ENCODE data around the gene NCAPD2.
"Not testable (repeated sequence)": the region's sequence is repeated elsewhere in the genome, so short reads cannot be mapped to it uniquely, and the experiment has no call there.

NCAPD2 gene

DNA sequence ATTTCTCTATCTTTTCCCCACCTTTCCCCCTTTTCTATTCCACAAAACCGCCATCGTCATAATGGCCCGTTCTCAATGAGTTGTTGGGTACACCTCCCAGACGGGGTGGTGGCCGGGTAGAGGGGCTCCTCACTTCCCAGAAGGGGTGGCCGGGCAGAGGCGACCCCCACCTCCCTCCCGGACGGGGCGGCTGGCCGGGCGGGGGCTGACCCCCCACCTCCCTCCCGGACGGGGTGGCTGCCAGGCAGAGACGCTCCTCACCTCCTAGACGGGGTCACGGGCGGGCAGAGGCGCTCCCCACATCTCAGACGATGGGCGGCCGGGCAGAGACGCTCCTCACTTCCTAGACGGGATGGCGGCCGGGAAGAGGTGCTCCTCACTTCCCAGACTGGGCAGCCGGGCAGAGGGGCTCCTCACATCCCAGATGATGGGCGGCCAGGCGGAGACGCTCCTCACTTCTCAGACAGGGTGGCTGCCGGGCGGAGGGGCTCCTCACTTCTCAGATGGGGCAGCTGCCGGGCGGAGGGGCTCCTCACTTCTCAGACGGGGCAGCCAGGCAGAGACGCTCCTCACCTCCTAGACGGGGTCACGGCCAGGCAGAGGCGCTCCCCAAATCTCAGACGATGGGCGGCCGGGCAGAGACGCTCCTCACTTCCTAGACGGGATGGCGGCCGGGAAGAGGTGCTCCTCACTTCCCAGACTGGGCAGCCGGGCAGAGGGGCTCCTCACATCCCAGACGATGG is 18.5 kb upstream of the NCAPD2 start:
- peaks cover 18% of the 10 kb centered on the region for H3K4me1 ChIP-seq (ENCODE audit: control insufficient read depth, insufficient read depth, low read length, unreplicated experiment)
- not testable (repeated sequence) for H3K36me3 ChIP-seq (ENCODE audit: insufficient read depth, low read length); H2AFZ ChIP-seq (ENCODE audit: low read length, unreplicated experiment); H3K27ac ChIP-seq (ENCODE audit: low read depth, low read length); H3K79me2 ChIP-seq (ENCODE audit: control insufficient read depth, insufficient read depth, low read length, unreplicated experiment); H3K4me3 ChIP-seq (ENCODE audit: low read depth, low read length); H3K27me3 ChIP-seq (ENCODE audit: insufficient read depth, low read length)

DNA sequence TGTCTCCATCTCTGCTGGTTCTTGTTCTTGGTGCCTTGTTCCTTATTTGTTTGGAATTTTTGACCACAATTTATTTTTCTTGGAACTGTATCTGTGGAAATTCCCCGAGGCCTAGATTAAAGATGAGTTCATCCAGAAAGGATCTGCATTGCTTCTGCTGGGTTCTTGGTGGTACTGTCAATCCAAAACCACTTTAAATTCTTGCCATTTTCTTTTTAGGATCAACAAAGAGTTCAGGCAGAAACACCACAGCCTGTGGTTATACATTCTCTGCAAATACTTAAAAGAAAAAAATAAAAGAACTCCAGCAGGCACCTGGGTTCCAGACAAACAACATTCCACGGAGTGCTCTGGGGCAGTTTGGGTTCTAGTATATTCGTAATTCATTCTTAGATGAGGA is 17.4 kb upstream of the NCAPD2 start:
- H3K27me3 ChIP-seq (ENCODE audit: insufficient read depth, low read length) = no peaks in the 10 kb centered on the region
- H3K4me1 ChIP-seq (ENCODE audit: control insufficient read depth, insufficient read depth, low read length, unreplicated experiment) = peaks cover 14% of the 10 kb centered on the region
- no peaks in the 10 kb centered on the region for H3K36me3 ChIP-seq (ENCODE audit: insufficient read depth, low read length)
- no peak overlapping the region for H3K4me3 ChIP-seq (ENCODE audit: low read depth, low read length)
- H3K79me2 ChIP-seq (ENCODE audit: control insufficient read depth, insufficient read depth, low read length, unreplicated experiment) = no peaks in the 10 kb centered on the region
- 0 out of 2 replicates have a peak overlapping the region, but pooled peaks have one; percentile 15 for H3K27ac ChIP-seq (ENCODE audit: low read depth, low read length)
- peak overlapping the region; percentile 35 for H2AFZ ChIP-seq (ENCODE audit: low read length, unreplicated experiment)

GRCh38 chr12:6477601-6478377 is 16.1 kb upstream of the NCAPD2 start:
- H3K4me3 ChIP-seq (ENCODE audit: low read depth, low read length); H3K36me3 ChIP-seq (ENCODE audit: insufficient read depth, low read length); H3K4me1 ChIP-seq (ENCODE audit: control insufficient read depth, insufficient read depth, low read length, unreplicated experiment); H3K27me3 ChIP-seq (ENCODE audit: insufficient read depth, low read length); H3K79me2 ChIP-seq (ENCODE audit: control insufficient read depth, insufficient read depth, low read length, unreplicated experiment); H2AFZ ChIP-seq (ENCODE audit: low read length, unreplicated experiment); H3K27ac ChIP-seq (ENCODE audit: low read depth, low read length): not testable (repeated sequence)

DNA sequence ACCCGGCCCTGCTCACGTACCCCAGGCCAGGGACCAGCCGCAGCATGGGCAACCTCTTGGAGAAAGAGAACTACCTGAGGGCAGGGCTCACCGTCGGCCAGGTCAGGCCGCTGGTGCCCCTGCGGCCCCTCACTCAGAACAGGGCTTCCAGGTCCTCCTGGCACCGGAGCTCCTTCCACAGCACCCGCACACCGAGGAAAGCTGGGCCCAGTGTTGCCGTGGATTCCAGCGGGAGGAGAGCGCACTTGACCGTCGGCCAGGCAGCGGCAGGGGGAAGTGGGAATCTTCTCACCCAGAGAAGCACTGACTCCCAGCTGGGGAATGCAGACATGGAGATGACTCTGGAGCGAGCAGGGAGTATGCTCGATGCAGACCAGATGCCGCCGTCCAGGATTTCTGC is 15.5 kb upstream of the NCAPD2 start:
- H3K27me3 ChIP-seq (ENCODE audit: insufficient read depth, low read length) = no peaks in the 10 kb centered on the region
- no peaks in the 10 kb centered on the region for H3K36me3 ChIP-seq (ENCODE audit: insufficient read depth, low read length)
- no peaks in the 10 kb centered on the region for H3K79me2 ChIP-seq (ENCODE audit: control insufficient read depth, insufficient read depth, low read length, unreplicated experiment)
- H3K4me3 ChIP-seq (ENCODE audit: low read depth, low read length) = no peak overlapping the region
- H3K4me1 ChIP-seq (ENCODE audit: control insufficient read depth, insufficient read depth, low read length, unreplicated experiment) = peaks cover 9% of the 10 kb centered on the region
- H3K27ac ChIP-seq (ENCODE audit: low read depth, low read length) = no peak overlapping the region
- H2AFZ ChIP-seq (ENCODE audit: low read length, unreplicated experiment) = no peak overlapping the region

DNA sequence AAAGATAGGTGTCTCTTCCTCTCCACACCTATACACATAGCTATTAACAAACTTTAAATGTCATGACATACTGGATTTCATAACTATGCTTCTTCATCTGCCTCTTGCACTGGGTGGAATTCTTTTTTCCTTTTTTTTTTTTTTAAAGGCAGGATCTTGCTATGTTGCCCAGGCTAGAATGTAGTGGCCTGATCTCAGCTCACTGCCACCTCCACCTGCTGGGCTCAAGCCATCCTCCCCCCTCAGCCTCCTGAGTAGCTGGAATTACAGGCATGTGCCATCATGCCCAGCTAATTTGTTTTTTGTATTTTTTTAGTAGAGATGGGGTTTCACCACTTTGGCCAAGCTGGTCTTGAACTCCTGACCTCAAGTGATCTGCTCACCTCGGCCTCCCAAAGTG is 5.7 kb upstream of the NCAPD2 start:
- Histone ChIP-seq H3K36me3 (ENCODE audit: insufficient read depth, low read length) (peaks cover 8% of the 10 kb centered on the region), H3K79me2 (ENCODE audit: control insufficient read depth, insufficient read depth, low read length, unreplicated experiment) (peaks cover 14% of the 10 kb centered on the region), H3K27ac (ENCODE audit: low read depth, low read length) (no peak overlapping the region), H2AFZ (ENCODE audit: low read length, unreplicated experiment) (no peak overlapping the region), H3K4me3 (ENCODE audit: low read depth, low read length) (no peak overlapping the region), H3K4me1 (ENCODE audit: control insufficient read depth, insufficient read depth, low read length, unreplicated experiment) (peaks cover 8% of the 10 kb centered on the region), H3K27me3 (ENCODE audit: insufficient read depth, low read length) (no peaks in the 10 kb centered on the region)

DNA sequence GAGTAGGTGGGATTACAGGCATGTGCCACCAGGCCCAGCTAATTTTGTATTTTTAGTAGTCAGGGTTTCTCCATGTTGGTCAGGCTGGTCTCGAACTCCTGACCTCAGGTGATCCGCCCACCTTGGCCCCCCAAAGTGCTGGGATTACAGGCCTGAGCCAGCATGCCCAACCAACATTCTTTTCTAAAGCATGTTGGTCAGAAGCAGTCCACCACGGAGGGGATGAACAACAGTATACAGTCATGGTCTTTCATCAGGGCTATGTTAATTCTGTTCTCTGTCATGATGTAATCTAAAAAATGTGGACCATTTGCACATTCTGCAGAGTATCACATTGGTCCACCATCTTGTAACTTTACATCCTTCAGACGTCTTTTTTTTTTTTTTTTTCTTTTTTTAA is 4.5 kb upstream of the NCAPD2 start:
- no peaks in the 10 kb centered on the region for H3K27me3 ChIP-seq (ENCODE audit: insufficient read depth, low read length)
- peaks cover 15% of the 10 kb centered on the region for H3K79me2 ChIP-seq (ENCODE audit: control insufficient read depth, insufficient read depth, low read length, unreplicated experiment)
- no peak overlapping the region for H2AFZ ChIP-seq (ENCODE audit: low read length, unreplicated experiment)
- peaks cover 8% of the 10 kb centered on the region for H3K4me1 ChIP-seq (ENCODE audit: control insufficient read depth, insufficient read depth, low read length, unreplicated experiment)
- peaks cover 8% of the 10 kb centered on the region for H3K36me3 ChIP-seq (ENCODE audit: insufficient read depth, low read length)
- no peak overlapping the region for H3K4me3 ChIP-seq (ENCODE audit: low read depth, low read length)
- no peak overlapping the region for H3K27ac ChIP-seq (ENCODE audit: low read depth, low read length)

- peaks cover 14% of the 10 kb centered on the region for H3K36me3 ChIP-seq (ENCODE audit: insufficient read depth, low read length)
- not testable (repeated sequence) for H2AFZ ChIP-seq (ENCODE audit: low read length, unreplicated experiment); H3K27ac ChIP-seq (ENCODE audit: low read depth, low read length)
These were observed 3.2 kb upstream of the NCAPD2 start for GRCh38 chr12:6490673-6491072.

GRCh38 chr12:6492838-6493496 is 935 bp upstream of the NCAPD2 start, which contains the start of gene MRPL51:
MRPL51 (minus strand) TSS chr12:6493262; CDS start chr12:6493136, 126 bp downstream.
- peaks cover 43% of the 10 kb centered on the region for H3K79me2 ChIP-seq (ENCODE audit: control insufficient read depth, insufficient read depth, low read length, unreplicated experiment)
- H3K4me3 ChIP-seq (ENCODE audit: low read depth, low read length) = peak within 1 kb of the TSS; percentile 95
- no peaks in the 10 kb centered on the region for H3K27me3 ChIP-seq (ENCODE audit: insufficient read depth, low read length)
- H2AFZ ChIP-seq (ENCODE audit: low read length, unreplicated experiment) = peak within 1 kb of the TSS; percentile 98
- peaks cover 20% of the 10 kb centered on the region for H3K4me1 ChIP-seq (ENCODE audit: control insufficient read depth, insufficient read depth, low read length, unreplicated experiment)
- H3K27ac ChIP-seq (ENCODE audit: low read depth, low read length) = peak within 1 kb of the TSS; percentile 97
- H3K36me3 ChIP-seq (ENCODE audit: insufficient read depth, low read length) = peaks cover 21% of the 10 kb centered on the region

More at GRCh38 chr12:6490673-6491072, 3.2 kb upstream of the NCAPD2 start:
- Histone ChIP-seq H3K79me2 (ENCODE audit: control insufficient read depth, insufficient read depth, low read length, unreplicated experiment) (peaks cover 28% of the 10 kb centered on the region), H3K4me1 (ENCODE audit: control insufficient read depth, insufficient read depth, low read length, unreplicated experiment) (peaks cover 19% of the 10 kb centered on the region)
- not testable (repeated sequence) for H3K27me3 ChIP-seq (ENCODE audit: insufficient read depth, low read length); H3K4me3 ChIP-seq (ENCODE audit: low read depth, low read length)

- Histone ChIP-seq H3K27ac (ENCODE audit: low read depth, low read length) (peak overlapping the region; percentile 97), H3K27me3 (ENCODE audit: insufficient read depth, low read length) (no peaks in the 10 kb centered on the region), H3K36me3 (ENCODE audit: insufficient read depth, low read length) (peaks cover 21% of the 10 kb centered on the region), H3K79me2 (ENCODE audit: control insufficient read depth, insufficient read depth, low read length, unreplicated experiment) (peaks cover 50% of the 10 kb centered on the region), H2AFZ (ENCODE audit: low read length, unreplicated experiment) (no peak overlapping the region), H3K4me1 (ENCODE audit: control insufficient read depth, insufficient read depth, low read length, unreplicated experiment) (peaks cover 20% of the 10 kb centered on the region), H3K4me3 (ENCODE audit: low read depth, low read length) (peak overlapping the region; percentile 95)
These were observed 399 bp downstream of the NCAPD2 start for GRCh38 chr12:6494258-6494743.

- Histone ChIP-seq H2AFZ (ENCODE audit: low read length, unreplicated experiment) (no peak overlapping the region), H3K27ac (ENCODE audit: low read depth, low read length) (peak overlapping the region; percentile 97), H3K4me3 (ENCODE audit: low read depth, low read length) (peak overlapping the region; percentile 95), H3K27me3 (ENCODE audit: insufficient read depth, low read length) (no peaks in the 10 kb centered on the region), H3K79me2 (ENCODE audit: control insufficient read depth, insufficient read depth, low read length, unreplicated experiment) (peaks cover 54% of the 10 kb centered on the region), H3K4me1 (ENCODE audit: control insufficient read depth, insufficient read depth, low read length, unreplicated experiment) (peaks cover 20% of the 10 kb centered on the region), H3K36me3 (ENCODE audit: insufficient read depth, low read length) (peaks cover 24% of the 10 kb centered on the region)
These were observed 1.1 kb downstream of the NCAPD2 start for GRCh38 chr12:6494968-6495367.
